ENCODE measurements around the gene PDCD7.
"Not testable (repeated sequence)": the region's sequence is repeated elsewhere in the genome, so short reads cannot be mapped to it uniquely, and the experiment has no call there.

The PDCD7 gene

DNA sequence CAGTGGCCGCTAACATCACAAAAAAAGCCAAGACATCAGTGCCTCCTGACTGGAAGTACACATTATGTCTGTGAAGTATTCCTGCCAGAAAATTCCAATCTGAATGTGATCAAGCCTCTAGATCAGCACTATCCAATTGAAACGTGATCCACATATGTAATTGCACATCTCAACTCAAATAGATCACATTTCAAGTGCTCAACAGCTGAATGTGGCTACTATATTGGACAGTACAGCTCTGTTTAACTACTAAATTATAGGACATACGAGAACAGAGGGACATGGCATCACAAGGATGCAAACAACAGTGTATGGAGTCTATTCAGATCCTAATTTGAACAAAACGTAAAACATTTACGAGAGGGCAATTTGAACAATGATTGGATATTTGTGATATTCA, 18.1 kb downstream of the PDCD7 start:
- DNase-seq = no peak

DNA sequence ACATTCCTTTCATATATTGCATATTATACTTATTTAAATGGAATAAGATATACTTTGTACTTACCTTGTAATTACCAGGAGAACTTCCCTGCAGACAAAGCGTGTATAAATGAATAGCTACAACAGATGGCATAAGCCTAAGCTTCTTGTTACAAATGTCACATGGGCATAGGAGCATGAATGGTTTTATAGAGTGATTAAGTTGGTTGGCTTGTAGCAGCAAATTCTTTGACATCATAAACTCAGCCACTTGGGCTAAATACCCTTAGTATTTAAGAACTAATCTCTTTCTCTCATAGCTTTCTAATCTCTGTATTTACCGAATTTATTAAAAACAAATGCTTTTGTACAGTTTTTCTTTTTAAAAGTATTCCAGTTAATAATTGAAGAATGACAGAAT, 18.5 kb downstream of the PDCD7 start, which contains the start of gene UBAP1L:
Gene UBAP1L (minus strand): TSS at position 115 of the 400 bp plus-strand sequence. CDS start 8,985 bp downstream, outside the sequence.
- DNase-seq = no peak

DNA sequence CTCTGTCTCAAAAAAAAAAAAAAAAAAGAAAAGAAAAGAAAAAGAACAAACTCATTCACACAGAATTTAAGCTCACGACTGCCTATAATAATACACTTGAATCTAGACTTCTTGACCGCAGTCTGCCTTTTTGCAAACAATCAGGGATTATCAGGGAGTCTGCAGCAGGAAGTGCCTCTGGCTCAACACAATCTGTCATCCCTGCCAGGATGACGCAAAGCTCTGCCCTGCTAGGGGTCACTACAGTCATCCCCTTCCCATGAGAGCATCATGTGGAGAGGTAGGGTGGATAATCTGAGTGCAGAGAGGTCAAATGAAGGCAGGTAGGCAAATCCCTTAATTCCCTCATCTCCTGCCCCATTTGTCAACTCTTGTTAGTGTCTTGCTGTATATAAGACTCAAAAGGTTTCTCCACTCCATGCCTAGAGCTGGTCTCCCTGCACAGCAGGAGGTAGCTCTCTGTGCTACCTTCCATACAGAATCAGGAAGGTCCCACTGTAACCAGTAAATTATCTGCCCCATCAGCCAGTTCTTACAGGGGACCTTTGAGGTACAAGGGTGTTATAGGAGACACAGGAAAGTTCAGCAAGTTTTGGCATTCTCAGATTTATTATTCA, 22.8 kb downstream of the PDCD7 start:
- no peak for DNase-seq

DNA sequence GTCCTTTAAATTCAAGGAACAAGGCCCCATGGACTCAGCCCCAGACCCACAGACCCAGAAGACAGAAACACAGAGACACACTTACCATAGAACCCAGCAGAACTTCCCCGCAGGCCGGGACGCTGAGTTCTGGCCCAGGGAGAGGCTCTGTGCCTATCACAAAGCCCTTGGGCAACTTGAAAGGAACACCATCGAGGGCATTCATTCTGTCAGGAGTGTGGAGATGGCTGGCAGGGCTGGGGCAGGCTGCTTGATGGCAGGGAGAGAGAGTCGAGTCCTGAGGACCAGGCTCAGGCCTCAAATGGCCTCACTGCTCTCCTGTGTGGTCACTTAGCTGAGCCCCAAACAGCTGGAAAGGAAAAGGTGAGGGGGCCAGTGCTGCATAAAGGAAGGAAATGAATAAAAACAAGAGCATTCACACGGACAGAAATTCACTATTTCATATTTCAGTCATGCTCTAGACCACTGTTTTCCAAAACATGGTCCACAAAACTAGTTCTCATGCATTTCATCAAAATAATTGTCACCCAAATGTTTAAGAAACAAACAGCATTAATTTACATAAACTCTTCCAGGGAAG, 27.5 kb downstream of the PDCD7 start:
- no peak for DNase-seq

DNA sequence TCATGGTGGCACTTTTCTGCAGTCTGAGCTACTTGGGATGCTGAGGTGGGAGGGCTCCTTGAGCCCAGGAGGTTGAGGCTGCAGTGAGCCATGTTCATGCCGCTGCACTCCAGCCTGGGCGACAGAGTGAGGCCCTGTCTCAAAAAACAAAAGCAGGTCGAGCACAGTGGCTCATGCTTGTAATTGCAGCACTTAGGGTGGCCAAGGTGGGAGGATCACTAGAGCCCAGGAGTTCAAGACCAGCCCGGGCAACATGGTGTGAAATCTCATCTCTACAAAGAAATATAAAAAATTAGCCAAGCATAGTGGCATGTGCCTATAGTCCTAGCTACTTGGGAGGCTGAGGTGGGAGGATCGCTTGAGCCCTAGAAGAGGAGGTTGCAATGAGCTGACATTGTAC, 28.6 kb downstream of the PDCD7 start:
- no peak for DNase-seq

DNA sequence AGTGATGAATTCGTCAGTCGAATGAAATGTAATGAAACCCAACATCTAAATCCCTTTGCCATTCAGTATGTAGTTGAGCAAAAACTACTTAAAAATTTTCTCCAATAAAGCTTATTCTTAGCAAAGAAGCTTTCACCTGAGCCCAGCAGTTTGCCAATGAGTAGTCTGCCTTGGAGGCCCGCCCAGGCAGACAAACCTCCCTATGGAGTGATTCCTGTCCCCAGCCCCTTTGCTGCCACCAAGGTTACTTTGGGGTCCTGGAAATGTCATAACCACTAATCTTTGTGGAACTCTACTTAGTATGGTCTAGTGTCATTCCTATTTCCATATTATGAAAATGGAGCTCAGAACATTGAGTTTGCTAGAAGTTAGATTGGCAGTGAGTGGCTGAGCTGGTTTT, 30.7 kb downstream of the PDCD7 start:
- no peak for DNase-seq

DNA sequence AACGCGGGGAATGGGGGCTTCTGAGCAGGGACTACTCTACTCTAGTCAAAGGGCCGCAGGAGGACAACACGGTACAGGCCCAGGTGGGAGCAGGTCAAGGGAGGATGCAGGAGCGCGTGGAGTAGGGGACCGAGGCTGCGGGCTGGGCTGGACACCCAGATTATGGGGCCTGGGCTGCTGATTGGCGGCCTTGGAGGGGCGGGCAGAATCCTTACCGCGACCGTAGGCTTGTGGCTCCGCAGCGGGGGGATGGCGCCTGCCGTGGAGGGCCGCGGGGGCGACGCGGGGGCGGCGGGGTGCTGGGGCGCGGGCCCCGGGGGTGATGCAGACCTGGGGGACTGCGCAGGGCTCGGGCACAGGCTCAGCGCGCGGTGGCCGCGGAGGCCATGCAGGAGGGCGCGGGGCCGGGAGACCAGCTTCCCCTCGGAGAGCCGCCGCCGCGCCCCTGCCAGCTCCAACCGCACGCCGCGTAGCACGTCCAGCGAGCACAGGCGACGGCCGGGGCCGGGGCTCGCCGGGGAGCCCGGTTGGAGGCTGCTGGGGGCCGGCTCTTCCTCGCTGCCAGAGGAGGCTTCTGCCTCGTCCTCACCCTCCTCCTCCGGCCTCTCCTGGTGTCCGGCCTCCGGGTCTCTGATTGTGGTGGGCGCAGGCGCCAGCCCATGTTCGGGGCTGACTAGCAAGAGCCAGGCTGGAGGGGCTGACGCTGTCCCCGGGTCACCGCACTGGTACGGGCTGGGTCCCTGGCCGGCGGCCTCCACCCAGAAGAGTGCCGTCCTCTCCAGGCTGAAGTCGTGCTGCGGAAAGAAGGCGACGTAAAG, 31.5 kb downstream of the PDCD7 start:
- DNase-seq = no peak

DNA sequence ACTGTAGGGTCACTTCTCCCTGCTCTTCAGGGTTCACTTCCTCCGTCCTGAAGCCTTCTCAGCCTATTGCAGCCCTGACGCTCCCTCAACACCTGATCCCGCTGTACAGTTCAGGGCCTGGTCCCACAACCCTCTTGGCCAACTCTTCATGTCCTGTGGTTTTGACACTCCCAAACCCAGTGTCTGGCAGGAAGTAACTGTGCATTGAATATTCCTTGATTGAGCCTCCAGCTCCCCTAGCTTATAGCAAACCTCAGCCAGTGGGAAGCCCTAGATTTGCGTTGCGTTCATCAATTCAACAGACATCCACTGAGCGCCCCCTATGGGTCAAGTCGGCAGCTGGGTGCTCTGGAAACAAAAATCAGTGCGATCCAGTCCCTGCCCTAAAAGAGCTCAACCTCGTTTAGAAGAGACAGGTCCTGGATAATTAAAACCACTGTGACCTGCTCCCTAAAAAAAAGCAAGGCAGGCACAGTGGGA, 32.2 kb downstream of the PDCD7 start:
- peak; percentile 60 for DNase-seq

DNA sequence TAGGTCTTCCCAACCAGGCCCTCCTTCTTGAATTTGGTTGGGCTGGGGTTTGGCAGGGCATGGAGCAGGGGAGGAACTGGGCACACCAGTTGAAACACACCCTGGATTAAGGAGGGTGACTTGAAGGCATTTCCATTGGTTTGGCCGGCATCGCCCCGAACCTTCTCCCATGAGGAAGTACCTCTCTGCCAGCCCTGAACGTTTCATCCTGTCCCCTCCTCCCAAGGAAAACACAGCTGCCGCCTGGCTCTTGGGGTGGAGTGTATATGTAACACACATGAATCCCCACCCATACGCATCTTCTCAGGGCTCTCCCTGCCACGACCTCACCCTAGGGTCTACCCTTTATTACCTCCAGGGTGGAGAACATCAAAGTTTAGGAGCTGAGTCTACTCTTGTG, 33.2 kb downstream of the PDCD7 start:
- DNase-seq = no peak

DNA sequence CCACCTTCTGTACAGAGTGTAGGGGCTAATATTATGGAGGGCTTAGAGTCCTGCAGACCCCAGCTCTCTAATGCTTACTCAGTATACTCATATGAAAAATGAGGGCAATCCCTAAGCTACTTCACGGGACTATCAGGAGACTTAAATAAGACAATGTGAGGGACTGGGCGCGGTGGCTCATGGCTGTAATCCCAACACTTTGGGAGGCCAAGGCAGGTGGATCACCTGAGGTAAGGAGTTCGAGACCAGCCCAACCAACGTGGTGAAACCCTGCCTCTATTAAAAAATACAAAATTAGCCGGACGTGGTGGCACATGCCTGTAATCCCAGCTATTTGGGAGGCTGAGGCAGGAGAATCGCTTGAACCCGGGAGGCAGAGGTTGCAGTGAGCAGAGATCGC, 33.8 kb downstream of the PDCD7 start:
- DNase-seq = not testable (repeated sequence)

DNA sequence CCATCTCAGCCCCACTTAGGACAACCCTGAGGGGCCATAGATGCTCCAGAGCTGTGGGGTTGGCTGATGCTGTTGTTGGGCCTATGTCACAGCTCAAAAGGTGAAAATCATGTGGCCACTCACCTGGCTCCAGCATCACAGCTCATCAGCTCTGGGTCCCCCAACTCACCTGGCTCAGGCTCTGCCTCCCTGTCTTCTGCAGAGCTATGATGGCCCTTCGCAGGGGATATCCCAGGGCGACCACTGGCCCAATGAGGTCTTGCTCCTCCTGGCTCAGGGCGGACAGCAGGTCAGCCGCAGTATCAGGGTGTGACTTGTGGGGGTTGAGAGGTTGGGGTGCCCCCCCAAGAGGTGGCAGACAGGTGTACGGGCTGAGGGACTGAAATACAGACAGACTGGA, 34.3 kb downstream of the PDCD7 start:
- no peak for DNase-seq

DNA sequence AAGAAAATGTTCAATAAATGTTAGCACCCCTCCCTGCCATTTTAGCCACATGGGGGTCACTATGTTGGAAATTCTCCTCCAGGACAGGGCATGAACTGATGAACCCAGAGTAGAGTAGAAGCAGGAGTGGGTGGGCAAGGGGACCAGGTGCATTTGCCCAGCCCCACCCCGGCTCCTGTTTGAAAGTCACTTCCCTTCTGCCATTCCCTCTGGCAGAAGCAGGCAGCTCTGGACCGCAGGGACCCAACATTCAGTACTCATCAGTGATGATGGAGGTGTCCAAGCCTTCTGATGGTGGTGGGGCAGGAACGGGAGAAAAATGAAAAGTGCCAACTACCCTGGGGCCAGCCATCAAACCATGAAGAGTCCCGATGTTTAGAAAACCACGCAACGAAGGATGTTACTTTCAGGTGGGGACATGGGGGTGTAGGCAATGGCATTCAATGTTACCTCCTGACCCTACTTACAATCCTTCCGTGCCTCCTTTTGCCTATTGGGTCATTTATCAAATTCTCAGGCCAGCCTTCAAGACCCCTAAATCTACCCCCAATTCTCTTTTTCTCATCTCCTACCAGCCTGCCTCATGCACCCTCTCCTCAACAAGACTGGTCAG, 35.9 kb downstream of the PDCD7 start:
- DNase-seq = no peak

DNA sequence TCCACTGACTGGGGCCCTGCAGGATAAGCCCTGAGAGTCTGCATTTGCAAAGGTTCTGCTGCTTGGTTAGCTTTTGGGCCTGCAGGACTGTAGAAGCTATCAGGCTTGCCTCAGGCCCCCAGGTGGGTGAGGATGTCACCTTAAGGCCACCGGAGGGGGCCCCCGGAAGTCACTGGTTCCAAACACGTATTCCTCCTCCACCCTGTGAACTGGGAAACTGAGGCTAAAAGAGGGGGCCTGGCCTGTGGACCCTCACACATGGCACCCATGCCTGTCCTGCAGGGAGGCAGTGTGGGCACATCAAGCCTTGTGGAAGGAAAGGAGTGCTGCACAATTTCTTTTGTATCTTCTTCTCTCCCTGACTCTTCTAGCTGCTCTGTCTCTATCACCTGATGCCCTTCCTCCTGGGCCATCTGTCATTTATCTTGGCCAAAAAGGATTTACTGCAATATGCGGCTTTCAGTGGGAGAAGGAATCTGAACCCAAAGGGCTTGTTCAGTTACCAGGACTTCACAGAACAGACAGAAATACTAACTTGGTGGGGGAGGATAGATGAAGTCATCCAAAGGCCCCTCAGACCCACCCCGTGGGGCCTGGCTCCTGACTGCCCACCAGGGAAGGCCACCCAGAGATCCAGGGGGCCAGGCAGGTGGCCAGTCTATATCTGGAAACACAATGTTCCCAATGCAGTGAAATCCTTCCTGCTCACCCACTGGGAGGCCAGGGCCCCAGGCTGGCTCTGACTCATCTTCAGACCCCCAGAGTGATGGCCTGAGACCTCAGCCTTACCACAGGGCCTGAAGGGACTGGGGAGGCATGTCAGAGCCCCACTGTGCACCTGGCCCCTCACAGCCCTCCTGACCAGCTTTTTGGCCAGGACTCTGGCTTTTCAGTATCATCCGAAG, 36.9 kb downstream of the PDCD7 start:
- no peak for DNase-seq

DNA sequence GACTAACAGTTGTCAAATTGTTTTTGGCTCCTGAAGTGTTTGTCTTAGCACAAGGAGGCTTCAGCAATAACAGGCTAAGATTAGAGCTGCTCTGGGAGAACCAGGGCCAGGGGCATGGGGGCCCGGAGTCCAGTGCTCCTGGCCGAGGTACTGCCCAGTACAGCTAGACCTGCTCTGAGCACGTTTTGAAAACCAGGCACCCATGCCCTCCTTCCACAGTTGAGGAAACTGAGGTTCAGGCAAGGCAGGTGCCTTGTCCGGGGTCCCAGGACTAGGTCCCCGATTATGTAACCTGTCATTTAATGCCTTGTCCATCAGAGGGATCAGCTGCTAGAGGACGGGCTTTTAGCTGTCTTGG, 37.9 kb downstream of the PDCD7 start:
- DNase-seq = no peak

DNA sequence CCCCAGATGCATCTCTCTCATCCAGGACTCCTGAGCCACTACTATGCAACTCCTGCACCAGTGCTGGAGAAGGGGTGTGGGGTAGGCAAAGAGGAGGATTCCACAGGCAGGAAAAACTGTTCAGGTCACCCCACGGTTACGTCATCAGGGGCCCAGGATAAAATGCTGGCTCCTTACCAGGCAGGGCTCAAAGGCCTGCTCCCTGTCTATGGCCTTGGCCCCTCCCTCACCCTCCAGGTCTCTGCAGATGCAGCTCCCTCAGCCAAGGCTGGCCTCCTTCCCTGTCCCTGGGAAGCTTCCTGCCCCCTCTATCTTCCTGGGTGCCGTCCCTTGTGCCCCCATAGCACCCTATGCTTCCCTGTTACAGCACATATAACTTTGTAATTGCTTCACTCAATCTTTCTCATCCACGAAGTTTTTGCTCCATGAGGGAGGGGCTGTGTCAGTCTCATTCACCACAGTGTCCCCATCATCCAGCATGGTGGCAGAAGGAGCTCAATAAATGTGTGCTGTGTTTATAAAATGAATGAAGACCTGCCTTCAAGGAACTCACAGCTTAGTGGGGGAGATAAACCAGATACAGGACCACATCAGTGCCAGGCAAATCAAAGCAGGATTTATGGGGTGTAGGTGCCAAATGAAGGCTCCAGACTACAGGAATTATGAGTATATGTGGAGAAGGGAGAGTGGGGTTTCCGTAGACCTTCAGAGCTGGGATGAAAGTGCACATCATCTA, 38.4 kb downstream of the PDCD7 start:
- no peak for DNase-seq

DNA sequence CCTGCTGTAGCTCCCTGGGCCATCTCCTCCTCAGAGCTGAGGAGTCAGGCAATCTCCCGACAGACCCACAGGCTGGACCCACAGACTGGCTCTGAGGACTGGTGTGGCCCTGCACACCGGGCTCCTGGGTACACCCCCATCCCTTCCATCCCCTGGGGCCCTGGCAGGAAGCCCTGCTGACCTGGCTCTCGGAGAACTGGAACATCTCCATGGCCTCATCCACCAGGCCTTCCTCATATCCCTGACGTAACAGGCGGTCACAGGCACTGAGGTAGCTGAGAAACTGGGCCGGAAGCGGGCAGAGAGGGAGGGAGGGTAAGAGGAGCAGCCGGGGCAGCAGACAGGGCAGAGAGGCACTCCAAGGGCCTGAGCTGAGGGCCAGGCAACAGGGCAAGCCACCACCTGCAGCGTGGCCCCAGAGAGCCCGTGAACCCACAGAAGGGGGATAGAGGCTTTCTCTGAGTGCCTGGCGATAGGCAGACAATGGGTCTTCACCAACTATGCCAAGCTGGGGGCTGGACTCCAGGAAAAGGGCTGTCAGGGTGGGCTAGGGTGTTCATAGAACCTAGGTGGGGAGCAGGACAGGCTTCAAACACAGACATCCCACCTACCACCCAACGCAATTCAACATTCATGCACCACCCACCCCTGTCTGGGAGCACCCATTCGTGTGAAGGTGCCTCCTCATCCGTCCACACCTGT, 39.2 kb downstream of the PDCD7 start:
- DNase-seq = no peak

DNA sequence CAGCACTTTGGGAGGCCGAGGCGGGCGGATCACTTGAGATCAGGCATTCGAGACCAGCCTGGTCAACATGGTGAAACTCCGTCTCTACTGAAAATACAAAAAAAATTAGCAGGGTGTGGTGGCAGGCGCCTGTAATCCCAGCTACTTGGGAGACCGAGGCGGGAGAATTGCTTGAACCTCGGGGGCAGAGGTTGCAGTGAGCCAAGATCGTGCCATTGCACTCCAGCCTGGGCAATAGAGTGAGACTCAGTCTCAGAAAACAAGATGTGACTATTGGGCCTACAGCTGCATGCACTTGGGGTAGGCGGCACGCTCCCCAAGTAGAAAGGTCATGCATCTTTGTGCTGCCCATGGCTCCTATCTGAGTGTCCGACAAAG, 39.8 kb downstream of the PDCD7 start:
- not testable (repeated sequence) for DNase-seq

DNA sequence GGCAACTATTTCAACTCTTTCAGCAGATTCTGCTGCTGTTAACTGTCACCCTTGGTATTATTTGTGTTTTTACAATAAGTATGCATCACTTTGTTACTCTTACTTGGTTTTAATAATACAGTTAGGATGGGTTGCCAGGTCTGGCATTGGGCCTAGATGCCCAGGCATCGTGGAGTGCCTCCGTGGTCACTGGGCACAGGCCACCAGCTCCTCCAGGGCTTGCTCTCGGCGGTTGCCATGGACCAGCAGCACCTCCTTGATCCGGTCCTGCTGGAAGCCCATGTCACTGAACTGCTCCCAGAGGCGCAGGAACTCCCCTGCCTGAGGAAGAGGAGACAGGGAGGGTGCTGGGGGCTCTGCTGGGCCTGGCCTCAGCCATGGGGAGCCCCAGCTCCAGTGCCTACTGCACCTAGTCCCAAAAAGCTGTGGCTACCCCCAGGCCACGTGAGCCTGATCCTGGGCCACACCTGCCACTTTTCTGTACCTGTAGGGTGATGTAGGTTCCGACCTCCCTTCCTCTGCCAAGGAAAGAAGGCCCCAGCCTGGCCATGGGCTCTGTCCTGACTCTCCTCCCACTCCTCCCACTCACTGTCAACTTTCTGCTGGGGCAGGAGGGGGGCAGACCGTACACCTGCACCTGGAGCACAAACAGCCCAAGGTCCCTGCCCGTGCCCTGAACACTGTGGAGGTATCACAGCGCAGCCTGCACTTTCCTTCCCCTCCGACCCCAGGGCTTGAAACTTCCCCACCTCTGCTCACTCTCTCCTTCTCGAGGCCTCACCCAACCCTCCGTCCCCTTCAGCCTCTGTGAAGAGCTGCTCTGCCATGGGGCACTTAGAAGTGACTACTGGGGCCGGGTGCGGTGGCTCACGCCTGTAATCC, 40.5 kb downstream of the PDCD7 start:
- DNase-seq = no peak

DNA sequence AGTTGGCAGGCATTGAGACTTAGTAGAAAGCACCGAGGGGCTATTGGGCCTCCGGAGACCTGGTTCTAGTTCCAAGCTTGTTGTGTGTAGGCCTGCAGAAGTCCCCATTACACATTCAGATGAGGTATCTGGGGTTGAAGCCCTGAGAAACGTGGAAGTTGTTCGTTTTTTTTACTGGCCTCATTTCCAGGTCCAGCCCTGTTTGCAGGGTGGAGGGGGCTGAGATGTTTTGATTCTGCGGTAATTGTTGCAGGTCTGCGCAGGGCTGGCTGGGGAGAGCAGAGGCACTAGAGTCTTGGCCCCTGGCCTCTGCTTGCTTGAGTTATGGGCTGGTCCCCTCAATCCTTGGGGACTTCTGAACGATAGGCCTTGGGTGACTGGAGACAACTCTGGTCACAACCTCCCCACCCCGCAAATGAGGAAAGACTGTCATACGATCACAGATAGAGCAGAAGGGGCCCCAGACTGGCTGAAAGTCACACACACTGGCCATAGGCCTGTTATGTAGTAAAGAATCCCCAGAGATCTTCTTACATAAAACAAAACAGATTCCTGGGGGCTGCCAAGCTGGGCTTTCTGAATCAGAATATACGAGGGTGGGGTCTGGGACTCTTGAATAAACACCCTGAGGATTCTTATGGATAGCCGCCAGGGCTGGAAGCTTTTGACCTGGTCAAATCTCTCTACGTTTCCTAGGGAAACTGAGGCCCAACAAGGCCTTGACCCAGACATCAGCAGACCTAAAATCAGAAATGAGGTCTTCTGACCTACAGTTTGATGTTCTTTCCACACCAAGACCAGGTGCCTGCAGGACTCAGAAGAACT, 41.5 kb downstream of the PDCD7 start:
- no peak for DNase-seq
